HG03103 (cell line): Measurements from ENCODE around the gene VEPH1.
"Not testable (repeated sequence)": the region's sequence is repeated elsewhere in the genome, so short reads cannot be mapped to it uniquely, and the experiment has no call there.

Experiments used
- ATAC-seq: cut with Tn5 transposase; IDR thresholded peaks from one replicate; pipeline ENCODE4 v1.9.1; 2021; ENCODE audit warnings: low read depth; ENCODE audit not compliant: unreplicated experiment

The VEPH1 gene

DNA sequence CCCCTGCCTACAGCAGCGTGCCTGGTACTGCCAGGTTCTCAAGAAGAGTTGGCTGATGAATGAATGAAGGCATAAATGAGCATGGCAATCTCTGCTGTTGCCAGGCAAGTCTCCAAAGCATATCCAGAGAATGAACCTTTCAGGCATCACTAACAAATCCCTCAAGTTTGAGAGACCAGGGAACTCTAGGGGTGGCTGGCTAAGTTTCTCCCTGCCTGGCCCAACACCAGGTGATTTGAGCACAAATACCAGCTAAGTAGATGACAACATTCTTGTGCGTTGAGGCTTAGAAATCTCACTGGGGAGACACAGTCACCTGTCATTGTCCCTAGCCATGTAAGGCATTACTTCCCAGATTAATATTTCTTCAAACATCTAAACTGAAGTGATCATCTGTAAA lies 147.9 kb downstream of the VEPH1 start:
- ATAC-seq = no peak

DNA sequence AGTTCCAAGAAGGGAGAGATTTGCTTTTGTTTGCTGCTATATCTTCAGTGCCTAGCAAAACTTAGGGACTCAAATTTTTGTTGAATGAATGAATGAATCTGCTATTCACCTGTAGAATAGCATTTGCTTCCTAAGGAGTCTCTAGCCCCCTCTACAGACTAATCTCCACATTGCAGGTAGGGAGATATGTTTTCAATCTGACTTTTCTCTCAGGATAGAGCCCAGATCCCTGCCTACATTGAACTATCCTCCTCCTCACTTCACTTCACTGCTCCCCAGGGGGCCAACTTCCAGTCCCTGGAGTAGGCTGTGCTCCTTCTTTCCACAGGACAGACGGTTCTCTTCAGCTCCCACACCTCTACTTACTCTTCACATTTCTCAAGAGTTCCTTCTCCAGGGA lies 148.5 kb downstream of the VEPH1 start:
- ATAC-seq = peak; percentile 55

- ATAC-seq = no peak
These were observed 149.0 kb downstream of the VEPH1 start for GRCh38 chr3:157354254-157354653.

DNA sequence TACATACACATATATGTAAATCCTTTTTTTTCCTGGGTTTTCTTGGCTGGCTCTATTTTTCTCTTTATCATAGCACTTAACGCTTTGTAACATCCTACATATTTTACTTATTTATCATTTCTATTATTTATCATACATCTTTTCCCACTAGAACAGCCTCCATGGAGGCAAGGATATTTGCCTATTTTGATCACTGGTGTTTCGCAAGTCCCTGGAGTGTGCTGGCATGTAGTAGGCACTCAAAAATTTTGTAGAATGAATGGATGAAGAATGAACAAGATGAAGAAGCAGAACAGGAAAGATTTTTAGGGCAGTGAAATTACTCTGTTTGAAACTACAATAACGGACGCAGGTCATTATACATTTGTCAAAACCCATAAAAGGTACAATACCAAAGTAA lies 149.6 kb downstream of the VEPH1 start:
- ATAC-seq = no peak

DNA sequence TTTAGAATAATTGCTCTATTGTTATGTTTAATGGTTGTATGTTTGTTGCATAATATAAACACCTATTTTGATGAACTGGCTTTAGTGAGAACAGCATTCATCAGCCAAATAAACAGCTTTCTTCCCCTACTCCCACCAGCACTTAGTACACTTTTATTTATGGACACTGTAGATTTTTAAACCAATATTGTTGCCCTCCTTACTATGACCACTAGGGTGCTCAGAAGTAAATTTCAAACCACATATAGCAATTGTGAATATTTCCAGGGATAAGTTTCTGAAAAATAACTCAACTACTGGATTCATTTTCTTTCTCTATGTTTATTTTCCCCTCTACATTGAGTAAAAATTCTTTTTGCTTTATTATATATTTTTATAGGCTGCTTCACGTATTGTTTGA lies 151.2 kb downstream of the VEPH1 start:
- ATAC-seq = no peak

- ATAC-seq = not testable (repeated sequence)
These were observed 152.6 kb downstream of the VEPH1 start for GRCh38 chr3:157350651-157351050.

DNA sequence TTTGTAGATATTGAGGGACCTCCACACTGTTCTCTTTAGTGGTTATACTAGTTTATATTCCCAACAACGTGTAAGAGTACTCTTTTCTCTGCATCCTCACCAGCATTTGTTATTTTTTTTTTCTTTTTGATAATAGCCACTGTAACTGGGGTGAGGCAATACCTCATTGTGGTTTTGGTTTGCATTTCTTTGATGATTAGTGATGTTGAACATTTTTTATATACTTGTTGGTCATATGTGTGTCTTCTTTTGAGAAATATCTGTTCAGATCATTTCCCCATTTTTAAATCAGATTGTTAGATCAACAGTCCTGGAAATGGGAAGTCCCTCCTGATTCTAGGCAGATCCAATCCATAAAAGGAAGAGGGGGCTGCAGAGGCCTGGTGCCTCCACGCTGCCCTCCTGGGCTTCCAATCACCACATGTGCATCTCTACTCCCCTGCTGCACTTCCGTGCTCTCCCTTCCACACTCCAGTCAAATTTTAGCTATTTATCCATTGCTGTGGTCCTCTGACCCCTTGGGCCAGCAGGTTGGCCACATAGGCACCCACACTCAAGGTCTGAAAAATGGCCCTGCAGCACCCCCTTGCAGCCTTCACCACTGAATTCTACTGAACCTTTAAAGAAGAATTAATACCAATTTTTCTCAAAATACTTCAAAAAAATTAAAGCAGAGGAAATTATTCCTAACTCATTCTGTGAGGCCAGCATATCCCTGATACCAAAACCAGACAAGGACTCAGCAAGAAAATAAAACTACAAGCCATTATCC lies 154.7 kb downstream of the VEPH1 start:
- ATAC-seq = not testable (repeated sequence)

DNA sequence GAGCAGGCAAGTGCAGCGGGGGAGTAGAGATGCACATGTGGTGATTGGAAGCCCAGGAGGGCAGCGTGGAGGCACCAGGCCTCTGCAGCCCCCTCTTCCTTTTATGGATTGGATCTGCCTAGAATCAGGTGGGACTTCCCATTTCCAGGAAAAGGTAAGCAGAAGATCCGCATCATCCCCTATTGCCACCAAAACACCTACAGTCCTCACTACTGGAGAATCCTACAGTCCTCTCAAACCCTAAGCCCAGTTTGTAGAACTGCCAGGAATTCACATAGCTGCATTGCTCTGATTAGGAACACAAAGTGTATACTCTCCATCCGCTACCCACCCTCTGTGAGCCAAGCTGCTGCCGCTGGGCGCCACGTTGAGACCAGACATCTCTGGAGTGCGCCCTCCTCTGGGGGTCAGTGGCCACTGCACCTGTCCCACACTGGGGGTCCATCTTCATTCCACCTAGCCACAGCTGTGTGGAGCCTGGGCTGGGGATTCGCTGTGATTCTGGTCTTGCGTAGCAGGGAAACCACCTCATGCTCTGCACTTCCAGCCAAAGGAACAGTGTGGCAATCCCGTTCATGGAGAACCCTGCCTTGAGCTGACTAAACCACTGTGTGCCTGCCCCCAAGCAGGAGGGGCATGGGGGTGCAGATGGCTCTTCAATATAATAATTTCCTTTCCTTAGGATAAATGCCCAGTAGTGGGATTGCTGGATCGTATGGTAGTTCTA lies 155.5 kb downstream of the VEPH1 start:
- no peak for ATAC-seq

- no peak for ATAC-seq
These were observed 166.8 kb downstream of the VEPH1 start for GRCh38 chr3:157336252-157337009.

DNA sequence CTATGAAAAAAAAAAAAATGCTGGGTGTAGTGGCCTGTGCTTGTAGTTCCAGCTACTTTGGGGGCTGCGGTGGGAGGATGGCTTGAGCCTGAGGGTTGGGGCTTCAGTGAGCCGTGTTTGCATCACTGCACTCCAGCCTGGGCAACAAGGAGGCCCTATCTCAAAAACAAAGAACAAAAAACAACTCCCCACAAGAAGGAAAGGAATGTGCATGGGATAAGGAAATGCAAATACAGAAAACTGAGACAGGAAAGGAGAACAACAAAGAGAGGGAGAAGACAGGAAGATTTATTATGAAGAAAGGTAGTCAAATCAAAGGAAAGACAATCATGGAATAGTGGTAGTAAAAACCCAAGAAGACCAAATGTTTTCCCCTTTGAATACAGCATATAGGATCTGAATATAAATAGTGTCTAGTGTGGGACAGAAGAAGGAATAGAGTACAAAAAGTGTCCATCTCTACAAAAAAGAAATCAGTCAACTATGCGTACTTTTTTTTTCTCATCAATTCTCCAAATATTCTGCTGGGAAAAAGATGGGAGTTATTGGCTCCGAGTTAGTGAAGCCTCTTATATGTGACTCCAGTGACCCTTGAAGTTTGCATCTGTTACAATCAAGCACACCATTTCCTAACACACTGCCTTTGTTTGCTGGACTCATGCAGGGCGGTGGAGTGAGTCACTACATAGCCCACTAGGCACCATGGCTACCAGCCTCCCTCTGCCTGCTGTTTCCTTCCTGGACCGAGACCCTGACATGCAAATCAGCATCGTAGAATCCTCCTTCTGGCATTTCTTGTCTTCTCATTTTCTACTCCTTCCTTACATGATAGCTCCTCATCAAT lies 167.8 kb downstream of the VEPH1 start:
- no peak for ATAC-seq

DNA sequence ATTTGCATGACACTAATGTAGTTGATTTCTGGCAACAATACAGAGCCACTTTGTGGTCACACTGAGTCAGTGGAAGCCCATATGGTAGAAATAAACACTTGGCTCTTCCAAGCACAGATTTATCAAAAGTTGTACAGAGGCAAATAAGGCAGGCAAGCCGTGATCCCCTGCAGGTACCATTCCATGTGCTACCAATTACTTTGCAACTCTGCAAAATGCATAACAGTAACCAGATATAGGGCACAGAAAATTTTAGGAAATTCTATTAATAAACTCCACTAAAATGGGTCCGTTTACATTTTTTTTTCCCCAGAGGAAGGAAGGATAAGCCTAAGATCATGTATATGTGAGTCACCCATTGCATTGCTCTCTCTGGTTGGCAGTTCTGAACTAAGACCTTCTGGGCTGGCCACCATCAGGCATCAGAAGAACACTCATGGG lies 169.6 kb downstream of the VEPH1 start:
- no peak for ATAC-seq

DNA sequence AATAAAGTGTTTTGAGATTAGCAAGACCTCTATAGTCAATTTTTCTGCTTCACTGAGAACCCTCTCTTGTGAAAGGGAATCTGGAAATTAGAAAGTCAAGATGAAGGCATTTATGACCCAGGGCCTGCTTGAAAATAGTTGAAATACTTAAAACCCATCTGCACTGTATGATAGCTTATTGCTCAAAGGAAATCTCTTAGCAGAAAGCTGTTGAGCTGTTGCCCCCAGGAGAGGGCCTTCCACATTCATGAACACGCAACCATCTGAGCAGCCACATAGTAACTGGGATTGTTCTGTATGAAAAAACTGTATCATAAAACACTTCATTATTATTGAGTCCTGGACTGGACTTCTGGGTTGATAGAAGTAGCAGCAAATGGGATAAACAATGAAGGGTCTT lies 173.0 kb downstream of the VEPH1 start:
- ATAC-seq = no peak

DNA sequence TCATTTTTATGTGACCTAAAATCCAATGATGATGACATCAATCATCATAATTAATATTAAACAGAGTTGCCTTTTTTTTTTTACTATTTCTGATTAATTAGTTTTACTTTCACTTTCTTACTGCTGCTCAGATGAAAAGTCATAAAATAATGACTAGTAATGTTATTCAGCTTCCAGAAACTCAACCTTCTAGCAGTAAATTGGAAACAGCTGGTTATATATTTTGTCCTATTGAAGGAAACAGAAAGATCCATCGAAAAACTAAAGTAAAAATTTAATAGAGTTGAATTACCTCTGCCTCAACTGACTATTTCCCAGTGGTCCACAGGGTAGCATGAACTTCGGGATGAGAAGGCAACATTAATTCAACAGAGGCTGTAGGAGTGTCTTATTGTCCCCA lies 173.7 kb downstream of the VEPH1 start:
- no peak for ATAC-seq

GRCh38 chr3:157327837-157328236 lies 175.4 kb downstream of the VEPH1 start:
- ATAC-seq = no peak

DNA sequence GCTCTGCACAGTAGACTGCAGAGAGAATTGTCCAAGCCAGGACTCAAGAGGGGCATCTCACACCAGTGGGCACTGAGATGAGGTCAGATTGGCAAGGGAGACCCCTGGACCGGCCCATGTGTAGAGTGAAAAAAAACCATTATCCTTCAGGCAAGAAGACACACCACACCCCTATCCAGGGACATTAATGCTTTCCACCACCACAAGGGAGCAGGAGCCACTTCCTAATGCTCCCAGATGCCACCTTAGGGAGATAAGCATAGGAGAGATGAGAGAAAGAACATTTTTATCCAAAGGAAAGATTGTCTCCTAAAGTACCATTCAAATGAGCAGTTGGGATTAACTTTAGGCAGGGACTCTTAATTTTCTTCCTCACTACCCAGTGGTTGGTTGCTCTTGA lies 176.2 kb downstream of the VEPH1 start:
- ATAC-seq = no peak

GRCh38 chr3:157324869-157325268 lies 178.3 kb downstream of the VEPH1 start:
- ATAC-seq = not testable (repeated sequence)

DNA sequence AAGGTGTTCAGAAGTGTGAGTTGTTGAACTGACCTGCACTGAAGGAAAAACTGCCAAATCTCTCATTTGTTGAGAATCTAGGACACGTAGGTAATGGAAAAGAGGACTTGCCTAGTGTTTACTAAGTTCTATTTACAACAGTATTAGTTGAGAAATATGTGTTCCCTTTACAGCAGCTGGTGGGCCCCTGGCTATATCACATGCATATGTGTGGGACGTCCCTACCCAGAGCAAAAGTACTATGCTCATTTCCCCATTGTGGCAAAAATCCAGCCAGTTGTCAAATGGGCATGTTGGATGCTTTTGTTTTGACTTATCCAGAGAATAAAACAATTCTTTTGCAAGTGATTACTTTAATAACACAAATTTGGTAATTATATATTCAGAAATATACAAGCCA lies 179.9 kb downstream of the VEPH1 start:
- no peak for ATAC-seq

DNA sequence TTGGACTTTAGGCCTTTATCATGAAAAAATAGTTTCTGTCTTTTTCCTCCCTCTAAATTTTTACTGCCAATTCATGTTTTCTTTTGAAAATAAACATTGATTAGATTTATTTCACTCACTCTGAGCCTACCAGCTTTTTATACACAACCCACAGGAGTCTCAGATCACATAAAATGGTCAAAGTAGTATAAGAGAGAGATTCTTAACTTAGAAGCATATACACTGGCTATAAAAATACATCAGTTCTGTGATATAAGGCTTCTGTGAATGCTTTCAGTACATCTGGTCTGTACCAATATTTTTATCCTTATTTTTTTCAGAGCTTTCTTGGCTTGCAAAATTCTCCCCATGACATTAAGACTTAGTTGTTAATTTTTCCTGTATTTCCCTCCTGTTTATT lies 183.5 kb downstream of the VEPH1 start:
- no peak for ATAC-seq

- ATAC-seq = no peak
These were observed 184.5 kb downstream of the VEPH1 start for GRCh38 chr3:157318639-157319288.

GRCh38 chr3:157317895-157318294 lies 185.3 kb downstream of the VEPH1 start:
- no peak for ATAC-seq
